Heart left ventricle (tissue), 16 donors: ENCODE results near the gene PKM. TPM values are rescaled to one million over a fixed set of nuclear protein-coding genes. Genes with fewer than 3 reads are reported as not detected.
A peak's percentile ranks its signal among the peaks of the same experiment; 100 is the strongest.

ENCODE experiments used
- ATAC-seq, 4 donors: fragments of 200-7000 bp; cut with Tn5 transposase; one replicate each; pipeline ENCODE4 v1.9.1; 2020 to 2022; ENCODE audit warnings: moderate library complexity in 4 of 4, mild to moderate bottlenecking in 3 of 4, moderate number of reproducible peaks in 1 of 4
- DNase-seq, 5 donors: peaks; one replicate each; pipeline ENCODE4 v3.0.0-alpha.2; 2020
- H3K27ac ChIP-seq, 12 donors: fragments of 200-600 bp; sonication (generic) in 4 of 12; one replicate each; pipeline versions ENCODE4 v1.5.0 to v1.8.0; 2016 to 2022; ENCODE audit warnings: mild to moderate bottlenecking in 2 of 12
- H3K27me3 ChIP-seq, 9 donors: fragments of 200-600 bp; sonication (generic) in 2 of 9; one replicate each; pipeline versions ENCODE4 v1.5.1 to v1.8.0; 2016 to 2022; ENCODE audit warnings: mild to moderate bottlenecking in 3 of 9
- H3K36me3 ChIP-seq, 9 donors: fragments of 200-600 bp; sonication (generic) in 2 of 9; one replicate each; pipeline versions ENCODE4 v1.5.0 to v1.8.0; 2018 to 2022; ENCODE audit warnings: mild to moderate bottlenecking in 2 of 9
- H3K4me1 ChIP-seq, 12 donors: fragments of 200-600 bp; sonication (generic) in 4 of 12; one replicate each; pipeline versions ENCODE4 v1.5.0 to v1.8.0; 2016 to 2022; ENCODE audit warnings: mild to moderate bottlenecking in 3 of 12
- H3K4me3 ChIP-seq, 12 donors: fragments of 200-600 bp; sonication (generic) in 4 of 12; one replicate each; pipeline versions ENCODE4 v1.5.0 to v1.8.0; 2017 to 2022; ENCODE audit warnings: mild to moderate bottlenecking in 9 of 12, moderate library complexity in 4 of 12
- H3K9me3 ChIP-seq, 12 donors: fragments of 200-600 bp; sonication (generic) in 4 of 12; one replicate each; pipeline versions ENCODE4 v1.5.0 to v1.8.0; 2016 to 2022; ENCODE audit warnings: mild to moderate bottlenecking in 1 of 12
- POLR2A ChIP-seq, 2 donors: fragments of 450-650 bp; IDR thresholded peaks; one replicate each; pipeline ENCODE4 v1.6.1; 2017; ENCODE audit warnings: antibody characterized with exemption in 2 of 2, mild to moderate bottlenecking in 2 of 2, moderate library complexity in 2 of 2
- WGBS, 4 donors: extraction: QIAGEN DNeasy Blood & Tissue Kit in 2 of 4; methylation state at CpG; one replicate each; pipeline versions ENCODE4 v1.1.5 to v1.1.7; 2013 to 2018; 5-methylcytosine and 5-hydroxymethylcytosine counted together
- intact Hi-C, 10 donors: fragments of 100-400 bp; cut with DNase I; formaldehyde crosslinking; loops; one replicate each; pipeline versions ENCODE4 v1.11.1 to v1.14.2; 2022
- polyA plus RNA-seq, 2 donors: library from polyadenylated mRNA; stranded (reverse); fragments of 200-250 nt; gene quantifications; one replicate each; pipeline ENCODE4 v1.2.3, GENCODE V29; 2013
- total RNA-seq, 9 donors: library from RNA; depleted of rRNA in 2 of 9; stranded (reverse); fragments of >200 nt in 2 of 9; fragmentation: NEBNext Ultra II Directional in 3 of 9; extraction: Animal tissue kit (Norgen Biotek cat#: 25700) in 3 of 9; gene quantifications; one replicate each; pipeline versions ENCODE4 v1.1.0 to v1.2.4, GENCODE V29; 2016 to 2023
- TF ChIP-seq, protein P1 (sequence below), 12 donors: fragments of 200-600 bp; sonication (generic) in 4 of 12; IDR thresholded peaks; one replicate each; pipeline versions ENCODE4 v1.5.0 to v1.8.0; 2018 to 2022; ENCODE audit warnings: antibody characterized with exemption in 12 of 12, mild to moderate bottlenecking in 5 of 12
- donor health status: ischemic (EF 13 %, LVEDD 7.1; RV severe dilation, severe dysfunction).
- donor health status: healthy with polysubstance abuse.
- donor health status: DM: no; HTN: yes; CAD: no.
- donor health status: DM: no; HTN: no; CAD: no.
- donor health status: ischemic (EF 25% LVEDD 6.9; RV normal size, moderate dysfunction).
- donor health status: ischemic (EF 25% LVEDD 5.7; RV mildly dilated, moderate dysfunction).
- donor health status: healthy.
- donor health status: DM: yes; HTN: yes; CAD: no.
- donor health status: ischemic (EF 35%, LVEDD 5.7; RV mildly dilated, moderate dysfunction).
- donor health status: nonischemic (EF 11% LVEDD 7.7; RV severe dilation, severe dysfunction).
- donor health status: DM: yes; HTN: yes; CAD: no.
- donor health status: PGD.
- donor health status: ischemic (EF 29% LVEDD 5.4; RV normal size, mild dysfunction).
- donor health status: nonischemic (EF 23%, LVEDD 6.1; RV moderate dilation, normal function).

PKM gene
- total and polyA plus RNA-seq, 11 donors, result 602 to 1,279 (median 921) TPM

DNA sequence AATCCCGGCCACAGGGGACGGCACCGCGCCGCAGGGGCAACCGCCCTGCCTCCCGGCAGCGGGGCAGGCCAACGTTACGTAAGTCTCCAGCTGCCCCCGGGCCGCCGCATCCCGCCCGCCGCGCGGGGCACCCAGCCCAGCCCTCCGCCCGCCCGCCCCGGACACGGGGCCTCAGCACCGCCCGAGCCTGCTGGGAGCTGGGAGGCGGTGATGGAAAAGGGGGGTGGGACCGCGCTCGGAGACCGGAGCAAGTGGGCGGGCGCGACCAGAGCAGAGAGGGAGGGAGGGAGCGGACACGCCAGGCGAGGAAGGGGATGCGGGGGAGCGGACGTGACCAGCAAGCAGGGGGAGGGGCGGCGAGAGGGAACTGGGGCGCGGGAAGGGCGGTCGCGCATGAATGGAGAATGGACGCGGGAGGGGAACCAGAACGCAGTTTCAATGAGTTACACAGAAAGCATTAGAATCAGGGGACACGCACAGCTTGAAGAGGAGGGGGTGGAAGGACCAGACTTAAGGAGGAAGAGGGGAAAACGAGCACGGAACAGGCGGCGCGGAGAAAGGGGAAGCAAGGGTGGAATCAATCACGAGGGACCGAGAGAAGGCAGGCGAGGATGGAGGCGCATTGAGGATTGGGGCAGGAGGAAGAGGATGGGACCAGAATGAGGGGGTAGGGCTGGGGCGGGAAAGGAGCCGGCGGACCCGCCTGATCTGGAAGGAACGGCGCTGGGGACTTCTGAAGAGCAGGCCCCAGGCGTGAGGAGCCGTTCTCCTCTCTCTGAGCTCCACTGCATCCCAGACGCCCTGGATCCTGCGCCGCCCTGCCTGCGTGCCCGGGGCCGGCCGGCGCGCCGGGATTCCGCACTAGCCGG is 559 bp downstream of the PKM start:
- H3K9me3 ChIP-seq, result no peaks in the 10 kb centered on the region
- peak; percentile 96 to 97 (median 96) for DNase-seq
- TF ChIP-seq, protein P1, sequence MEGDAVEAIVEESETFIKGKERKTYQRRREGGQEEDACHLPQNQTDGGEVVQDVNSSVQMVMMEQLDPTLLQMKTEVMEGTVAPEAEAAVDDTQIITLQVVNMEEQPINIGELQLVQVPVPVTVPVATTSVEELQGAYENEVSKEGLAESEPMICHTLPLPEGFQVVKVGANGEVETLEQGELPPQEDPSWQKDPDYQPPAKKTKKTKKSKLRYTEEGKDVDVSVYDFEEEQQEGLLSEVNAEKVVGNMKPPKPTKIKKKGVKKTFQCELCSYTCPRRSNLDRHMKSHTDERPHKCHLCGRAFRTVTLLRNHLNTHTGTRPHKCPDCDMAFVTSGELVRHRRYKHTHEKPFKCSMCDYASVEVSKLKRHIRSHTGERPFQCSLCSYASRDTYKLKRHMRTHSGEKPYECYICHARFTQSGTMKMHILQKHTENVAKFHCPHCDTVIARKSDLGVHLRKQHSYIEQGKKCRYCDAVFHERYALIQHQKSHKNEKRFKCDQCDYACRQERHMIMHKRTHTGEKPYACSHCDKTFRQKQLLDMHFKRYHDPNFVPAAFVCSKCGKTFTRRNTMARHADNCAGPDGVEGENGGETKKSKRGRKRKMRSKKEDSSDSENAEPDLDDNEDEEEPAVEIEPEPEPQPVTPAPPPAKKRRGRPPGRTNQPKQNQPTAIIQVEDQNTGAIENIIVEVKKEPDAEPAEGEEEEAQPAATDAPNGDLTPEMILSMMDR (IDR thresholded peaks at IDR 0.05), result peak in 3 of 12 donors; percentile 13 to 31 (median 21)
- TF ChIP-seq POLR2A (IDR thresholded peaks at IDR 0.05), result peak in 1 of 2 donors; percentile 76
- H3K4me1 ChIP-seq, result peaks cover 4 to 56% (median 49%) of the 10 kb centered on the region in 12 donors
- H3K4me3 ChIP-seq, result peak overlapping the region; percentile 73 to 99 (median 89)
- peak; percentile 69 to 86 (median 85) for ATAC-seq
- H3K27me3 ChIP-seq, result no peaks in the 10 kb centered on the region
- intact Hi-C loops, result loop anchor here in 6 of 10 donors (1.0 to 5.0 kb wide), 6 partner anchors 27 to 42 kb away; partner anchors contain the start of genes PARP6 (in 5 of the 6) and GRAMD2A (in 1 of the 6)
- H3K27ac ChIP-seq, result peak overlapping the region; percentile 95 to 100 (median 99)
- peaks cover 0 to 5% (median 0%) of the 10 kb centered on the region in 9 donors for H3K36me3 ChIP-seq
- 0 to 1% (median 1%) methylated on average over 63 to 79 of the region's 79 CpGs for WGBS, 4 donors

DNA sequence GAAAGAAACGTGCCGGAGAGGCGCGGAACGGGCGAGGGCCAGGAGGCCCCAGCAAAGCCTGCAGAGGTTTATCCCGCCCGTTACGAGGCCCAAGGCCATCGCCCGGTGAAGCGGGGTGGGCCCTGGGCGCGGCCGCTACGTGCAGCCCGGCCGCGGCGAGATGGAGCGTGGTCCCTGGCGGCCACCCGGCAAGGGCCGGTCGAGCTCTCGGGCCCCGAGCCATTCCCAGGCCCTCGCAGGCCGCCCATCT is 1.1 kb downstream of the PKM start:
- peaks cover 4 to 61% (median 50%) of the 10 kb centered on the region in 12 donors for H3K4me1 ChIP-seq
- WGBS, 4 donors, result 0 to 1% (median 0%) methylated on average over 27 to 29 of the region's 29 CpGs
- peak overlapping the region; percentile 95 to 100 (median 99) for H3K27ac ChIP-seq
- H3K9me3 ChIP-seq, result no peaks in the 10 kb centered on the region
- peak overlapping the region; percentile 73 to 99 (median 89) for H3K4me3 ChIP-seq
- no peak for DNase-seq
- intact Hi-C loops, result loop anchor here in 6 of 10 donors (2.0 to 5.0 kb wide), 5 partner anchors 27 to 43 kb away; partner anchors contain the start of genes PARP6 (in 5 of the 6) and GRAMD2A (in 1 of the 6)
- H3K36me3 ChIP-seq, result peaks cover 0 to 6% (median 0%) of the 10 kb centered on the region in 9 donors
- no peak for TF ChIP-seq POLR2A (IDR thresholded peaks at IDR 0.05)
- TF ChIP-seq, protein P1 (IDR thresholded peaks at IDR 0.05), result peak in 1 of 12 donors; percentile 21
- H3K27me3 ChIP-seq, result no peaks in the 10 kb centered on the region
- ATAC-seq, result no peak

DNA sequence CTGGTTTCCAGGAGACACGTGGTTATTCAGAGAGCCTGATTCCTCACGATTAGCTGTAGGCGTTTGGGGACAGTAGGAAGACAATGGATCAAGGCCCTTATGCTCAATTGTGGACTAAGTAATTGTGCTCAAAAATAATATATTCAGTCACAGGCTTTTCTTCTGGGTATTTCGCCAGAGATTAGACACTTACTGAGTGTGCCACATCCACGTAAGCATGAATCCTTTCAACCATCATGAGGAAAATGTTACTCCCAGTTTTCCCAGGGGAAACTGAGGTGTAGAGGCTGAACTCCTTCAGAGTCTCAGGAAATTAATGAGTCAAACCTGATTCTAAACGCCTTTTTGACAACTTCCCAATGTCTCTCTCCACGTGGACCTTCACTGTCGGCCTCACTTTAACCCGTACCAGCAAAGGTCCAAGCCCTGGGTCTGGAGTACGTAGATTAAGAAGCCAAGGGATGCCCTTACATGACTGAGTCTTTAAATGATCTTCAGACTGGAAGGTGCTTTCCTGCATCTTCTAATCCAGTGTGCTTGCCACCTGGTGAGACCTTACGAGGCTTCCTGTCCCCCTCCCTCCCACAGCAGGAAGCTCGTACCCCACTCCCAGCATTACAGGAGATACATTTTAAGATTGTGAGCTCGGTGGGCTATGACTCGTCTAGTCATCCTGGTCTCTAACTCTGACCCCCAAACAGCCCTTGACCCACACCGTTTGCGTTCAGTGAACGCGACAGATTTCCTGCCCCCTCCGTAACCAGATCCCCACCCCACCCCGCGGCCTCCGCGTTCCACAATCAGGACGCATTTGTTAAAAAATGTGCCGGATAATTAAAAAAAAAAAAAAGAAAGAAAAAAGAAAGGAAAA is 1.7 kb downstream of the PKM start:
- TF ChIP-seq POLR2A (IDR thresholded peaks at IDR 0.05), result no peak
- TF ChIP-seq, protein P1 (IDR thresholded peaks at IDR 0.05), result no peak
- peak overlapping the region; percentile 73 to 99 (median 89) for H3K4me3 ChIP-seq
- peak in 2 of 5 donors; percentile 13 to 35 for DNase-seq
- H3K9me3 ChIP-seq, result no peaks in the 10 kb centered on the region
- ATAC-seq, result no peak
- peaks cover 4 to 65% (median 50%) of the 10 kb centered on the region in 12 donors for H3K4me1 ChIP-seq
- H3K27me3 ChIP-seq, result no peaks in the 10 kb centered on the region
- H3K36me3 ChIP-seq, result peaks cover 0 to 10% (median 0%) of the 10 kb centered on the region in 9 donors
- peak overlapping the region; percentile 95 to 100 (median 99) for H3K27ac ChIP-seq
- intact Hi-C loops, result no loop called here
- 5 to 6% (median 5%) methylated on average over 25 of the region's 25 CpGs for WGBS, 4 donors
